A673 (cell line): ENCODE measurements around the gene CLDN18. TPM values are rescaled to one million over a fixed set of nuclear protein-coding genes. Genes with fewer than 3 reads are reported as not detected.

ENCODE experiments used
- BruUV-seq: library from RNA; stranded (reverse); fragments of 400-500 nt; replicated peaks from 2 replicates; lab custom pipeline; 2021; lab: Mats Ljungman, UMichigan
- CTCF ChIA-PET: fragments of 300-600 bp; sonication (Branson Sonifier 250); formaldehyde crosslinking; loops from one replicate; lab custom pipeline; 2022; ENCODE audit warnings: antibody characterized with exemption; lab: Charles Lee
- POLR2A ChIA-PET: fragments of 300-600 bp; sonication (Branson Sonifier 250); formaldehyde crosslinking; loops from one replicate; lab custom pipeline; 2022; ENCODE audit warnings: antibody characterized with exemption; ENCODE audit not compliant: low non-redundant PET; lab: Charles Lee
- DNase-seq: peaks from one replicate; pipeline ENCODE4 v3.0.0-alpha.2; 2015; ENCODE audit warnings: low spot score
- H3K27ac ChIP-seq: fragments of 200-600 bp; sonication (generic); 2 replicates; pipeline ENCODE4 v1.5.1; 2016; ENCODE audit warnings: mixed run types, low read depth, mild to moderate bottlenecking, mixed read lengths, antibody characterized with exemption, low read length; ENCODE audit not compliant: poor library complexity, severe bottlenecking
- H3K27me3 ChIP-seq: fragments of 200-600 bp; sonication (generic); replicated peaks from 2 replicates; pipeline ENCODE4 v1.6.1; 2017; ENCODE audit warnings: mixed run types, low read depth, mild to moderate bottlenecking, mixed read lengths, antibody characterized with exemption, low read length; ENCODE audit not compliant: insufficient read depth, poor library complexity
- H3K36me3 ChIP-seq: fragments of 200-600 bp; sonication (generic); 2 replicates; pipeline ENCODE4 v1.6.1; 2016; ENCODE audit warnings: mixed run types, mild to moderate bottlenecking, mixed read lengths, antibody characterized with exemption, low read length; ENCODE audit not compliant: insufficient read depth, poor library complexity, severe bottlenecking
- H3K4me1 ChIP-seq: fragments of 200-600 bp; sonication (generic); 2 replicates; pipeline ENCODE4 v1.6.1; 2017; ENCODE audit warnings: mixed run types, mild to moderate bottlenecking, mixed read lengths, antibody characterized with exemption, low read length; ENCODE audit not compliant: insufficient read depth, poor library complexity, severe bottlenecking
- H3K4me3 ChIP-seq: fragments of 200-600 bp; sonication (generic); 2 replicates; pipeline ENCODE4 v1.5.1; 2016; ENCODE audit warnings: low read depth, mixed run types, mild to moderate bottlenecking, mixed read lengths, low read length; ENCODE audit not compliant: poor library complexity, severe bottlenecking
- H3K9me3 ChIP-seq: fragments of 200-600 bp; sonication (generic); 2 replicates; pipeline ENCODE4 v1.6.1; 2016; ENCODE audit warnings: mixed run types, low read depth, mild to moderate bottlenecking, mixed read lengths, antibody characterized with exemption, low read length; ENCODE audit not compliant: poor library complexity, severe bottlenecking
- CTCF ChIP-seq: fragments of 300-800, 200-600 bp; sonication (generic); conservative IDR thresholded peaks from 2 replicates; pipeline ENCODE4 v1.5.1; 2017; ENCODE audit warnings: low read depth, mild to moderate bottlenecking, antibody characterized with exemption, low read length, moderate library complexity, mixed read lengths
- EZH2 ChIP-seq: fragments of 200-600 bp; sonication (generic); IDR thresholded peaks from 2 replicates; pipeline ENCODE4 v1.6.1; 2017; ENCODE audit warnings: borderline replicate concordance, low read depth, mild to moderate bottlenecking, mixed read lengths, antibody characterized with exemption, low read length; ENCODE audit not compliant: poor library complexity, severe bottlenecking
- intact Hi-C: fragments of 100-400 bp; cut with micrococcal nuclease; formaldehyde crosslinking; loops from one replicate; pipeline ENCODE4 v1.10.0; 2022; ENCODE audit not compliant: unreplicated experiment
- total RNA-seq: library from RNA; stranded (reverse); gene quantifications from 2 replicates; pipeline ENCODE4 v1.2.3, GENCODE V29; 2021

The CLDN18 gene
- total RNA-seq, 1 experiment from 2014 or later = not detected

GRCh38 chr3:138031536-138031935 is 21.6 kb downstream of the CLDN18 start:
- CTCF ChIA-PET = no interaction called here
- no peaks in the 10 kb centered on the region for H3K9me3 ChIP-seq
- no peak for DNase-seq
- no peak for TF ChIP-seq EZH2
- no peak for TF ChIP-seq CTCF
- H3K4me1 ChIP-seq = no peaks in the 10 kb centered on the region
- no TSS peak for BruUV-seq
- POLR2A ChIA-PET = no interaction called here
- H3K4me3 ChIP-seq = no peak overlapping the region
- no peaks in the 10 kb centered on the region for H3K27me3 ChIP-seq
- intact Hi-C loops = no loop called here
- H3K36me3 ChIP-seq = no peaks in the 10 kb centered on the region
- H3K27ac ChIP-seq = no peak overlapping the region

GRCh38 chr3:138032567-138032966 is 22.6 kb downstream of the CLDN18 start:
- TF ChIP-seq EZH2 (no peak), CTCF (no peak)
- Histone ChIP-seq H3K4me3 (no peak overlapping the region), H3K9me3 (no peaks in the 10 kb centered on the region), H3K27ac (no peak overlapping the region), H3K36me3 (no peaks in the 10 kb centered on the region), H3K27me3 (no peaks in the 10 kb centered on the region), H3K4me1 (no peaks in the 10 kb centered on the region)
- POLR2A ChIA-PET = no interaction called here
- intact Hi-C loops = no loop called here
- no TSS peak for BruUV-seq
- no peak for DNase-seq
- CTCF ChIA-PET = no interaction called here

- no peaks in the 10 kb centered on the region for H3K9me3 ChIP-seq
- intact Hi-C loops = no loop called here
- DNase-seq = no peak
- no TSS peak for BruUV-seq
- no peak for TF ChIP-seq EZH2
- TF ChIP-seq CTCF = no peak
- H3K36me3 ChIP-seq = no peaks in the 10 kb centered on the region
- CTCF ChIA-PET = no interaction called here
- no peaks in the 10 kb centered on the region for H3K4me1 ChIP-seq
- H3K4me3 ChIP-seq = no peak overlapping the region
- POLR2A ChIA-PET = no interaction called here
- no peak overlapping the region for H3K27ac ChIP-seq
- no peaks in the 10 kb centered on the region for H3K27me3 ChIP-seq
These were observed 23.3 kb downstream of the CLDN18 start for GRCh38 chr3:138033202-138033691.
